Glomerular visceral epithelial cell (primary cell): ENCODE data around the gene HOXA11.

Experiments
- DNase-seq: peaks from one replicate; pipeline ENCODE4 v3.0.0-alpha.2; 2016; ENCODE audit errors: extremely low spot score

Gene HOXA11

GRCh38 chr7:27147199-27148030 lies 37.6 kb downstream of the HOXA11 start, which contains the start of gene HOXA6:
Gene HOXA6, minus strand, starts transcription at chr7:27147774. Its CDS starts 25 bp downstream, at chr7:27147749.
- peak; percentile 50 for DNase-seq

- DNase-seq: no peak
These were observed 38.4 kb downstream of the HOXA11 start for GRCh38 chr7:27146491-27147198.

GRCh38 chr7:27145914-27146412 lies 39.1 kb downstream of the HOXA11 start:
- DNase-seq: no peak

- DNase-seq: no peak
These were observed 39.7 kb downstream of the HOXA11 start for GRCh38 chr7:27145165-27145913.

- DNase-seq: no peak
These were observed 40.3 kb downstream of the HOXA11 start for GRCh38 chr7:27144781-27145164.

GRCh38 chr7:27143950-27144780 lies 40.9 kb downstream of the HOXA11 start:
- no peak for DNase-seq

GRCh38 chr7:27143023-27143949 lies 41.7 kb downstream of the HOXA11 start, which contains the start of gene HOXA5:
Gene HOXA5, minus strand, starts transcription at chr7:27143681. Its CDS starts 74 bp downstream, at chr7:27143607.
- DNase-seq: peak; percentile 94

- no peak for DNase-seq
These were observed 42.4 kb downstream of the HOXA11 start for GRCh38 chr7:27142580-27143022.

GRCh38 chr7:27141923-27142579 lies 43.0 kb downstream of the HOXA11 start:
- peak; percentile 64 for DNase-seq

- DNase-seq: no peak
These were observed 43.7 kb downstream of the HOXA11 start for GRCh38 chr7:27141137-27141922.

- no peak for DNase-seq
These were observed 44.7 kb downstream of the HOXA11 start for GRCh38 chr7:27140126-27140857.

GRCh38 chr7:27139334-27140125 lies 45.5 kb downstream of the HOXA11 start:
- DNase-seq: no peak

- no peak for DNase-seq
These were observed 46.1 kb downstream of the HOXA11 start for GRCh38 chr7:27138985-27139333.

GRCh38 chr7:27138472-27138871 lies 46.6 kb downstream of the HOXA11 start:
- DNase-seq: no peak

GRCh38 chr7:27137640-27138315 lies 47.3 kb downstream of the HOXA11 start:
- no peak for DNase-seq

GRCh38 chr7:27134392-27134791 lies 50.6 kb downstream of the HOXA11 start:
- peak; percentile 77 for DNase-seq
